Endothelial cell of umbilical vein (primary cell): ENCODE measurements around the gene FHIT. TPM values are rescaled to one million over a fixed set of nuclear protein-coding genes. Genes with fewer than 3 reads are reported as not detected.

Experiments
- BruUV-seq: library from RNA; stranded (reverse); fragments of 400-500 nt; replicated peaks from 2 replicates; lab custom pipeline; 2021; lab: Mats Ljungman, UMichigan
- CTCF ChIA-PET: fragments of 300-600, 350-600 bp; sonication (Branson Sonifier 250); formaldehyde crosslinking; loops from one replicate; lab custom pipeline; 2021; ENCODE audit warnings: antibody characterized with exemption, inconsistent platforms; lab: Charles Lee
- POLR2A ChIA-PET: fragments of 300-600, 350-600 bp; sonication (Branson Sonifier 250); formaldehyde crosslinking; loops from one replicate; lab custom pipeline; 2021; ENCODE audit warnings: antibody characterized with exemption, inconsistent platforms; lab: Charles Lee
- DNase-seq: peaks from one replicate; pipeline ENCODE4 v3.0.0-alpha.2; 2011; ENCODE audit warnings: low read depth, low spot score
- FAIRE-seq: peaks from 2 replicates; lab custom pipeline; 2011; peaks lifted over from hg19 to GRCh38; lab: Jason Lieb, UNC
- H2AFZ ChIP-seq: 2 replicates; pipeline ENCODE4 v1.6.0; 2012; ENCODE audit warnings: low read depth, low read length, control low read depth, inconsistent platforms
- H3K27ac ChIP-seq: 2 replicates; pipeline ENCODE4 v1.5.1; 2011; ENCODE audit warnings: low read depth, mild to moderate bottlenecking, control low read depth, low read length, moderate library complexity; ENCODE audit not compliant: insufficient read depth
- H3K27me3 ChIP-seq, 2 experiments: 2 replicates each; pipeline versions ENCODE4 v1.6.0 to v1.6.1; 2011; ENCODE audit warnings: low read length in 2 of 2, mixed read lengths in 1 of 2; ENCODE audit not compliant: control insufficient read depth in 2 of 2, insufficient read depth in 2 of 2
- H3K36me3 ChIP-seq, 2 experiments: 2 replicates in 1 of 2; 3 replicates in 1 of 2; pipeline ENCODE4 v1.5.1; 2011; ENCODE audit warnings: low read length in 2 of 2, mild to moderate bottlenecking in 1 of 2, moderate library complexity in 1 of 2; ENCODE audit not compliant: control insufficient read depth in 2 of 2, insufficient read depth in 2 of 2; ENCODE audit errors: extremely low read depth in 1 of 2
- H3K4me1 ChIP-seq: 3 replicates; pipeline ENCODE4 v1.5.1; 2011; ENCODE audit warnings: mild to moderate bottlenecking, low read length; ENCODE audit not compliant: control insufficient read depth, insufficient read depth; ENCODE audit errors: extremely low read depth
- H3K4me2 ChIP-seq: 2 replicates; pipeline ENCODE4 v1.6.1; 2011; ENCODE audit warnings: low read length, control low read depth, mixed read lengths; ENCODE audit not compliant: insufficient read depth
- H3K4me3 ChIP-seq, 3 experiments: fragments of 200-600 bp in 1 of 3; sonication (generic), shearing (Covaris generic) in 1 of 3; replicated peaks in 1 of 3; 2 replicates each; pipeline ENCODE4 v1.5.1; 2011 to 2016; ENCODE audit warnings: control low read depth in 3 of 3, low read length in 3 of 3, mild to moderate bottlenecking in 2 of 3, inconsistent platforms in 1 of 3, low read depth in 1 of 3, moderate library complexity in 1 of 3; ENCODE audit not compliant: insufficient read depth in 1 of 3
- H3K79me2 ChIP-seq: 2 replicates; pipeline ENCODE4 v1.6.0; 2012; ENCODE audit warnings: low read length, inconsistent platforms; ENCODE audit not compliant: control insufficient read depth, insufficient read depth
- H3K9ac ChIP-seq: replicated peaks from 2 replicates; pipeline ENCODE3; 2011; ENCODE audit warnings: low read length, control low read depth; ENCODE audit not compliant: insufficient read depth; ENCODE audit errors: extremely low read depth
- H3K9me1 ChIP-seq: replicated peaks from 3 replicates; pipeline ENCODE4 v1.6.0; 2011; ENCODE audit warnings: mild to moderate bottlenecking, low read length; ENCODE audit not compliant: control insufficient read depth, insufficient read depth; ENCODE audit errors: extremely low read depth
- H3K9me3 ChIP-seq: replicated peaks from 2 replicates; pipeline ENCODE4 v1.5.1; 2012; ENCODE audit warnings: low read length, inconsistent platforms; ENCODE audit not compliant: control insufficient read depth, insufficient read depth
- H4K20me1 ChIP-seq: replicated peaks from 2 replicates; pipeline ENCODE3; 2011; ENCODE audit warnings: mild to moderate bottlenecking, low read length; ENCODE audit not compliant: control insufficient read depth, insufficient read depth; ENCODE audit errors: extremely low read depth
- EZH2 ChIP-seq: IDR thresholded peaks from 2 replicates; pipeline ENCODE4 v1.6.1; 2012; ENCODE audit warnings: borderline replicate concordance, low read depth, mild to moderate bottlenecking, moderate library complexity, low read length, inconsistent platforms; ENCODE audit not compliant: severe bottlenecking
- FOS ChIP-seq: IDR thresholded peaks from 2 replicates; pipeline ENCODE4 v1.6.1; 2011; ENCODE audit warnings: mild to moderate bottlenecking, low read length, moderate library complexity, borderline replicate concordance; ENCODE audit not compliant: insufficient read depth
- GATA2 ChIP-seq: IDR thresholded peaks from 2 replicates; pipeline ENCODE4 v1.7.0; 2011; ENCODE audit warnings: low read depth, mild to moderate bottlenecking, moderate library complexity, mixed read lengths, low read length; ENCODE audit not compliant: insufficient read length, insufficient read depth
- JUN ChIP-seq: IDR thresholded peaks from 2 replicates; pipeline ENCODE4 v1.6.1; 2011; ENCODE audit warnings: borderline replicate concordance, low read depth; ENCODE audit not compliant: insufficient read length, insufficient read depth
- MYC ChIP-seq: IDR thresholded peaks from one replicate; pipeline ENCODE4 v1.6.1; 2011; ENCODE audit warnings: mild to moderate bottlenecking, low read depth, low read length
- POLR2A ChIP-seq: IDR thresholded peaks from 2 replicates; pipeline ENCODE4 v1.6.1; 2012; ENCODE audit warnings: low read depth, mild to moderate bottlenecking, control low read depth, low read length
- POLR2AphosphoS5 ChIP-seq: IDR thresholded peaks from 2 replicates; pipeline ENCODE4 v1.6.1; 2012; ENCODE audit warnings: low read depth, mild to moderate bottlenecking, control low read depth, low read length, moderate library complexity; ENCODE audit not compliant: insufficient read depth
- dilution Hi-C: fragments of 300-500 bp; cut with MboI; formaldehyde crosslinking; loops from one replicate; pipeline ENCODE4 v1.15.0; 2019; ENCODE audit warnings: low sequenced_read_pairs; ENCODE audit not compliant: extremely low pct_ligation_motif_present
- intact Hi-C: fragments of 100-400 bp; cut with micrococcal nuclease; formaldehyde crosslinking; loops from one replicate; pipeline ENCODE4 v1.10.0; 2022
- polyA plus RNA-seq, 4 experiments: library from polyadenylated mRNA; depleted of rRNA in 3 of 4; stranded (reverse) in 3 of 4; unstranded in 1 of 4; fragments of >200 nt; gene quantifications; 2 replicates each; pipeline versions ENCODE4 v1.2.1 to v1.2.3, GENCODE V29; 2011 to 2012; ENCODE audit warnings: missing spikeins in 1 of 4
- total RNA-seq: library from RNA; stranded (reverse); gene quantifications from 2 replicates; pipeline ENCODE4 v1.2.3, GENCODE V29; 2021
- TF ChIP-seq, protein P1 (sequence below), 2 donors: IDR thresholded peaks; 1 replicate in 1 of 2; 2 replicates in 1 of 2; pipeline ENCODE4 v1.5.1; 2011; ENCODE audit warnings: low read length in 2 of 2, mild to moderate bottlenecking in 2 of 2, moderate library complexity in 2 of 2, control low read depth in 1 of 2, inconsistent platforms in 1 of 2, low read depth in 1 of 2; ENCODE audit not compliant: insufficient read depth in 1 of 2; ENCODE audit errors: extremely low read depth in 1 of 2
- TF ChIP-seq, protein P2 (sequence below): IDR thresholded peaks from 2 replicates; pipeline ENCODE4 v1.6.1; 2011; ENCODE audit not compliant: insufficient read depth, insufficient read length

FHIT gene
- total and polyA plus RNA-seq, 2 donors (not counting 3 experiments of a cell fraction or from before 2014, with no cell fraction given), result 0.47 to 2.2 TPM

DNA sequence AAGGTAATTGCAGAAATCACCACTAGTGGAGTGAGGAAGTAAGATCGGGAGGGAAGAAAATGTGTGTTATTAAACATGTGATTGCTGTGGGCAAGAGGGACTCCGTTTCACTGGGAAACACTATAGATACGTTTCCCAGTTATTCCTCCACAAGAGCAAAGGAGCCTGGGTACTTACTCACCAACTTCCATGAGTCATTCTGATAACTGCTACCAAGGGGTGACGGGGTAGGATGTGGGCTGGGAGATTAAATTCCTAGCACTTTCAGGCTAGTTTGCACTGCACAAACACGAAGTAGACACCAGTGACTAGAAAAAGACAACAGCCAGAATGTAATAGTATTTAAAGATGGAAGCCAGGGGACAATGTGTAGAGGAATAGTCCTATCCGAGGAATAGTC, 1388.6 kb downstream of the FHIT start:
- H3K27me3 ChIP-seq, result no peaks in the 10 kb centered on the region
- no peaks in the 10 kb centered on the region for H3K4me1 ChIP-seq
- no peak overlapping the region for H3K9ac ChIP-seq
- ChIA-PET POLR2A (no interaction called here), CTCF (no interaction called here)
- no peaks in the 10 kb centered on the region for H3K9me1 ChIP-seq
- H2AFZ ChIP-seq, result no peak overlapping the region
- H3K27ac ChIP-seq, result no peak overlapping the region
- no peaks in the 10 kb centered on the region for H3K36me3 ChIP-seq
- no peaks in the 10 kb centered on the region for H4K20me1 ChIP-seq
- intact Hi-C loops (no loop called here), dilution Hi-C loops (no loop called here)
- no peak overlapping the region for H3K4me3 ChIP-seq
- no peak overlapping the region for H3K4me2 ChIP-seq
- no peaks in the 10 kb centered on the region for H3K79me2 ChIP-seq
- TF ChIP-seq POLR2A (no peak), GATA2 (no peak), EZH2 (no peak), MYC (no peak), FOS (no peak), JUN (no peak), POLR2AphosphoS5 (no peak)
- TF ChIP-seq, protein P1, sequence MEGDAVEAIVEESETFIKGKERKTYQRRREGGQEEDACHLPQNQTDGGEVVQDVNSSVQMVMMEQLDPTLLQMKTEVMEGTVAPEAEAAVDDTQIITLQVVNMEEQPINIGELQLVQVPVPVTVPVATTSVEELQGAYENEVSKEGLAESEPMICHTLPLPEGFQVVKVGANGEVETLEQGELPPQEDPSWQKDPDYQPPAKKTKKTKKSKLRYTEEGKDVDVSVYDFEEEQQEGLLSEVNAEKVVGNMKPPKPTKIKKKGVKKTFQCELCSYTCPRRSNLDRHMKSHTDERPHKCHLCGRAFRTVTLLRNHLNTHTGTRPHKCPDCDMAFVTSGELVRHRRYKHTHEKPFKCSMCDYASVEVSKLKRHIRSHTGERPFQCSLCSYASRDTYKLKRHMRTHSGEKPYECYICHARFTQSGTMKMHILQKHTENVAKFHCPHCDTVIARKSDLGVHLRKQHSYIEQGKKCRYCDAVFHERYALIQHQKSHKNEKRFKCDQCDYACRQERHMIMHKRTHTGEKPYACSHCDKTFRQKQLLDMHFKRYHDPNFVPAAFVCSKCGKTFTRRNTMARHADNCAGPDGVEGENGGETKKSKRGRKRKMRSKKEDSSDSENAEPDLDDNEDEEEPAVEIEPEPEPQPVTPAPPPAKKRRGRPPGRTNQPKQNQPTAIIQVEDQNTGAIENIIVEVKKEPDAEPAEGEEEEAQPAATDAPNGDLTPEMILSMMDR (IDR thresholded peaks at IDR 0.05; ENCODE audit: extremely low read depth in 1 of 2, insufficient read depth in 1 of 2, low read depth in 1 of 2, low read length in 2 of 2), result no peak
- TF ChIP-seq, protein P2, sequence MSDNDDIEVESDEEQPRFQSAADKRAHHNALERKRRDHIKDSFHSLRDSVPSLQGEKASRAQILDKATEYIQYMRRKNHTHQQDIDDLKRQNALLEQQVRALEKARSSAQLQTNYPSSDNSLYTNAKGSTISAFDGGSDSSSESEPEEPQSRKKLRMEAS, result no peak
- DNase-seq (no peak), FAIRE-seq (no peak)
- H3K9me3 ChIP-seq, result peaks cover 2% of the 10 kb centered on the region
- no TSS peak for BruUV-seq
